Measurements from ENCODE around the gene SMAD6. TPM values are rescaled to one million over a fixed set of nuclear protein-coding genes. Genes with fewer than 3 reads are reported as not detected.

SMAD6 gene
- polyA plus RNA-seq, 1 donor, result 25.4 TPM

DNA sequence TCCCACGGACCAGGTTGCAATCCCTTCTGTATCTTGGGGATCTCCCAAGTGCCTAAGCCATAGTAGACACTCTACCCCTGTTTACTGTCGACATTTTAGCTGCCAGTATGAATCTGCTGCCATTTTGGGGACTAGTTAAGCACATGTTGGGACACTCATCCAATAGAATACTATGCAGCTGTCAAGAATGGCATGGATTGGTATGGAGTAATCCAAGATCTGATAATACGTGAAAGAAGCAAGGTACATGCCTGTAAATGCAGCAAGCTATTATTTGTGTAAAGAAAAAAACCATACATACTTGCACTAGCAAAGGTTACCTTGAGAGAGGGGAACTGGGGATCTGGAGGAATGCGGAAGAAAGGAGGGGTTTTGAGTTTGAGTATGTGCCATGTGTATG is 129.3 kb downstream of the SMAD6 start:
- Histone ChIP-seq H3K27ac (ENCODE audit: low read length) (no peak overlapping the region), H3K36me3 (ENCODE audit: control insufficient read depth, insufficient read depth, low read length) (no peaks in the 10 kb centered on the region), H3K27me3 (ENCODE audit: control insufficient read depth, insufficient read depth, low read length) (no peaks in the 10 kb centered on the region), H3K4me3 (ENCODE audit: low read length) (no peak overlapping the region), H3K4me1 (ENCODE audit: control insufficient read depth, insufficient read depth, low read length) (no peaks in the 10 kb centered on the region), H3K9me3 (ENCODE audit: control insufficient read depth, low read depth, low read length) (peaks cover 4% of the 10 kb centered on the region)
- 83% methylated on average over 1 of the region's 4 CpGs for WGBS (ENCODE audit: insufficient coverage, low lambda C conversion rate)
- DNase-seq, result no peak

DNA sequence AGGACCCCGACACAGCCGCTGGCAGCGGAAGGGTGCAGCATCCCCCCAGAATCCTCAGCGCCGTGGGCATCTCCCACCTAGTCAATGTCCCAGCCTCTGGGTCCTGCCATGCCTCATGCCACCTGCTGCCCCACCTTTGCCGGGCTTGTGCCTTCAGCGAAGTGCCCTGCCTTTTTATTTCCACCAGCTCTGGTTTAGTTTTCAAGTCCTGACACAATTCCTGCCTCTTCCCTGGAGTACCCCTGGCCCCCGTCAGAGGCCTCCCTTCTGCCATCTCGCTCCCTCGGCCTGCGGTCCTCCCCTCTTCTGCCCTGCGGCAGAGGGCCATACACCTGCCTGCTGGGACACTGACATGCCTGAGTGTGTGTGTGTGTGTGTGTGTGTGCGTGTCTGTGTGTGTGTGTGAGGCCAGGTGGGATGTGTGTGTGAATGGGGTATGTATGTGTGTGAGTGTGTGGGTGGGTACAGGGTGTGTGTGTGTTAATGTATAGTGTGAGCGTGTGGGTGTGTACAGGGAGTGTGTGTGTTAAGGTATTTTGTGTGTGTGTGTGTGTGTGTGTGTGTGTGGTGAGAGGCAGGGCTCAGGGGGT is 129.9 kb downstream of the SMAD6 start:
- Histone ChIP-seq H3K27me3 (ENCODE audit: control insufficient read depth, insufficient read depth, low read length) (no peaks in the 10 kb centered on the region), H3K27ac (ENCODE audit: low read length) (no peak overlapping the region), H3K4me3 (ENCODE audit: low read length) (no peak overlapping the region), H3K9me3 (ENCODE audit: control insufficient read depth, low read depth, low read length) (peaks cover 4% of the 10 kb centered on the region), H3K4me1 (ENCODE audit: control insufficient read depth, insufficient read depth, low read length) (no peaks in the 10 kb centered on the region), H3K36me3 (ENCODE audit: control insufficient read depth, insufficient read depth, low read length) (no peaks in the 10 kb centered on the region)
- WGBS (ENCODE audit: insufficient coverage, low lambda C conversion rate), result 100% methylated on average over 1 of the region's 14 CpGs
- no peak for DNase-seq

Other genes with a start within 250 kb of the SMAD6 start
- 29.7 TPM for gene SNAPC5, start 204.5 kb upstream of the SMAD6 start, polyA plus RNA-seq
- gene RPL4, start 197.4 kb upstream of the SMAD6 start, polyA plus RNA-seq, result 2,466 TPM
- gene ZWILCH, start 196.9 kb upstream of the SMAD6 start, polyA plus RNA-seq, result 12.3 TPM
- 0.34 TPM for gene LCTL, start 136.2 kb upstream of the SMAD6 start, polyA plus RNA-seq

Measured in large intestine (tissue), 3 donors.